Right renal pelvis (tissue), 4 donors: ENCODE results near the gene ADD1. TPM values are rescaled to one million over a fixed set of nuclear protein-coding genes. Genes with fewer than 3 reads are reported as not detected.

Source experiments
- DNase-seq, 4 donors: peaks; one replicate each; pipeline ENCODE4 v3.0.0-alpha.2; 2013; ENCODE audit warnings: low read depth in 4 of 4, low spot score in 3 of 4, missing footprints in 1 of 4
- polyA plus RNA-seq, 4 donors: library from polyadenylated mRNA; unstranded; fragments of 120-200 nt; gene quantifications; one replicate each; pipeline ENCODE4 v1.2.1, GENCODE V29; 2013; ENCODE audit not compliant: insufficient read length in 4 of 4

Gene ADD1
- polyA plus RNA-seq, 4 donors, result 245 to 259 (median 251) TPM

DNA sequence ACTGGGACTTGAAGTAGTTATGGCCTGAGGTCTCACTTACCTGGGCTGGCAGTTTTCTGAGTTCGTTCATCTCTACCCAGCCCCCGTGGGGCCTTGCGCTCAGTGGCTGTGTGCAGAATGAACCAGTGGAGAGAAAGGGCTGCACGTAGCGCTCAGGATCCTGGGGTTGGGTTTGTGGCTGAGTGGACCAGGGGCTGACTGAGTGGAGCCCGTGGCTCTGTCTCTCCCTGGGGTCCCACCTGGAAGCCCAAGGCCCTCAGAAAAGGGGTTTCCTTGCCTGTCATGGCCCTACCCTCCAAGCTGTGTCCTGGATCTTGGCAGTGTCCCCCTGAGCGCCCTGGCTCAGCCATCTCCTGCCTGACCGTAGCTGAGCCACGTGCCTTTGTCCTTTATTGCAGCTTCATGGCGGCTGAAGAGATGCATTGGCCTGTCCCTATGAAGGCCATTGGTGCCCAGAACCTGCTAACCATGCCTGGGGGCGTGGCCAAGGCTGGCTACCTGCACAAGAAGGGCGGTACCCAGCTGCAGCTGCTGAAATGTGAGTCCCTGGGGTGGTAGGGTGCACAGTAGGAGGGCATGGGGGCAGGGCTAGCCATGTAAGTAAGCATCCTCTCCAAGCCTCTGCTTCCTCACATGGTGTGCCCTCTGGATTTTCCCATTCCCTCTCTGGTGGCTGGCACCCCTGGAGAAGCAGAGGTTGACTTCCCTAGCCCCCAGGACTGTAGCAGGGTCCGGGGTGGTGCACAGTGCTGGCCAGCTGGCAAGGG lies 23.2 kb upstream of the ADD1 start:
- DNase-seq, result no peak

DNA sequence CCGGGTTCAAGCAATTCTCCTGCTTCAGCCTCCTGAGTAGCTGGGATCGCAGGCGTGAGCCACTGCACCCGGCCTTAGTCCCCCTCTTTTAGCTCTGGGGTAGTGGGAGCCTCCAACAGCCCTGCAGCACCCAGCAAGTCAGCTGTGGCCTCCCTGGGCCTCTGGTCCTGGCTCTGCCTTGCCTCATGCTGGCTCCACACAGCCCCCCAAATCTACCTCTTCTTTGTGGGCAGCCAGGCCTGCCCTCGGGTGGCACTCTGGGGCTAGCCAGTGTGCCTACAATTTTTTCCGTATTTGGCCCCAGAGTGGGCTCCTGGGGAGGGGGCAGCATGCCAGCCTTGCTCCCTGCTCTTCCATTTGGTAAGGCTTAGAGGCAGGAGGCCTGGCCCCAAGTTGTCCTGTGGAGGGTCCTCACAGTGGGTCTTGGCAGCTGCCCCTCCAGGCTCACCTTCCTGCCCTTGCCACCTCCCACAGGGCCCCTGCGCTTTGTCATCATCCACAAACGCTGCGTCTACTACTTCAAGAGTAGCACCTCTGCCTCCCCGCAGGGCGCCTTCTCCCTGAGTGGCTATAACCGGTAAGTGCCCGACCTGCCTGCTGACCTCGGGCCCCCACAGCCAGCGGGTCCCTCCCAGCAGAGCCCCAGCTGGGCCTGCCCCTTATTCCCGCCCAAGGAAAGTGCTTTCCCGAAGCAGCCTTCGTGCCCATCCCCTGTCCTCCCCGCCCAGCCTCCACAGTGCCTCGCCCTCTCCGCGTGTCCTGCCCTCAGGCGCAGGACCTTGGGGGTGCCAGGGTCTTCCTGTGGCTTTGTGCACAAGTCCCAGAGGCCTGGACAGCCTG lies 21.0 kb upstream of the ADD1 start:
- DNase-seq, result no peak

DNA sequence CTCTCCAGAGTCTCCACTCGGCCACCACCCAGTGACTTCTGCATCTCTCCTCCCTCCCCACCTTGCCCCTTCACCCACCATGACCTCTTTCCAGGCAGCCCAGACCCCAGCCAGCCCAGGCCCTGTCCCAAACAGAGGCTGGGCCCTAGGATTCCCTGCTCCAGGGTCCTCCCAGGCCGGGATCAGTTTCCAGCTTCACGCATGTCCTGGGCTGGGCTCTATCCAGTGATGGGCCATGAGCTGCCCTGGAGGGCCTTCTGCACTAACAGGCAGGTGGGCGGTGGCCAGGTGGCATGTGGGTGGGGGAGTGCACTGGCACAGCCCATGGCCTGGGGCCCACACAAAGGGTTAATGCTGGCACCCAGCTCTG lies 20.4 kb upstream of the ADD1 start:
- no peak for DNase-seq

DNA sequence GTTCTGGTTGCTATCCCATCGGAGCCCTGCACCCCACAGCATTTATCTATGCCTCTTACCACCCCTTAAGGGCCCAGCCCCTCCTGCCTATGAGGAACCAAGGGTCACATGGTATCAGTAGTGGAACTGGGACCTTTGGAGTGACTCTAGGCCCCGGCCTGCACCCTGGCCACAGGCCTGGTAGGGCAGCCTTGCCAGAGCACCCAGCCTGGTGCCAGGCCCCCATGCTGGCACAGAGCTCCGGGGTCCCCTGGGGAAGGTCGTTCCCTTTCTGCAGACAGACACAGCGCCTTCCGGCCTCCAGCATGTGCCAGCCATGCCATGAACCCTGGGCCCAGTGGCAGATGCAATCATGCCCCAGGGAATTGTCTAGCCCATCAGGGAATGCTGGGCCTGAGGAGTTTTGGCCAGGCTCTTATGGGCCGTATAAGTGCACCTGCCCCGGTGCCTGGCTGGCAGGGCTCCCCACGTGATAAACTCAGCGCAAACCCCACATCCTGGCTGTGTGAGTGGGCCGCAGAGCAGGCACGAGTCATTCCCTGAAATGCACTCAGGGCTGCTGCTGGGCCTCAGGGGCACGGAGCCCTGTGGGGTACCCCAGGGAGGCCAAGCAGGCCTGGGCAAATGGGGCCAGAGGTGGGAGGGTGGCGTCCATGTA lies 19.8 kb upstream of the ADD1 start:
- no peak for DNase-seq

DNA sequence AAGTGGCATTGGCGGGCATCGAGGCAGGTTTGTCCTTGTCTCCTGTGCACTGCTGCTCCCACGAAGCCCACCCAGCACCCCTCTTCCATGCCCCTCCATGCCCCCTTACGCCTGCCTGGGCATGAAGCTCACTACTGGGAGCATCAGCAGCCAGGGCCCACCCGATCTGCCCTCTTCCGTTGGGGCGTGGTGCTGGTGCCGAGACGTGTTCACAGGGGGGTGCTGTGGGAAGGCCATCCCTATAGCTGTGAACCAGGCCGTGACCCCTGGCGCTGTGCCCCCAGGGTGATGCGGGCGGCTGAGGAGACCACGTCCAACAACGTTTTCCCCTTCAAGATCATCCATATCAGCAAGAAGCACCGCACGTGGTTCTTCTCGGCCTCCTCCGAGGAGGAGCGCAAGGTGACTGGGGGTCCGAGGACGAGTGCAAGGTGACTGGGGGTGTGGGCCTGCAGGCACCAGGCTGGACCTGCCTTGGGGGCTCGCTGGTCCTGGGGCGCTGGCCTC lies 19.3 kb upstream of the ADD1 start:
- no peak for DNase-seq

DNA sequence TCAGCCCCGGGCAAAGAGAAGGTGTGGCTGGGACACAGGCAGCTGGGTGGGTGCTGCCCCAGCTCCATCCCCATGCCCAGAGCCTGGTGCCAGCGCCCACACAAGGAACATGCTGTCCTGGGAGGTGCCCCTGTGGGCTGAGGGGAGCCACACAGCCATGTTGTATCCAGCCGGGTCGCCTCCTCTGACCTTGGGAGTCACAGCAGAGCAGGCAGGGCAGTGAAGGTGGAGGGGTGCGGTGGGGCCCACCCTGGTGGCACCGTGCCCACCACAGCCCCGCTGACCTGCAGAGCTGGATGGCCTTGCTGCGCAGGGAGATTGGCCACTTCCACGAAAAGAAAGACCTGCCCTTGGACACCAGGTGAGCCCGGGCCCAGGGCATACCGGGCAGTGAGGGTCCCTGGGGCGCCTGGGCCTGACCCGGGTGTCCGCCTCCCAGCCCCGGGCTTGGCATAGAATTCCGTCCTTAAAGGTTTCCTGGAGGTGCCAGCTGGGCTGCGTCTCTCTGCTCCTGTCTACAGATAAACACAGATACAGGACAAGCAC lies 18.7 kb upstream of the ADD1 start:
- DNase-seq, result no peak

DNA sequence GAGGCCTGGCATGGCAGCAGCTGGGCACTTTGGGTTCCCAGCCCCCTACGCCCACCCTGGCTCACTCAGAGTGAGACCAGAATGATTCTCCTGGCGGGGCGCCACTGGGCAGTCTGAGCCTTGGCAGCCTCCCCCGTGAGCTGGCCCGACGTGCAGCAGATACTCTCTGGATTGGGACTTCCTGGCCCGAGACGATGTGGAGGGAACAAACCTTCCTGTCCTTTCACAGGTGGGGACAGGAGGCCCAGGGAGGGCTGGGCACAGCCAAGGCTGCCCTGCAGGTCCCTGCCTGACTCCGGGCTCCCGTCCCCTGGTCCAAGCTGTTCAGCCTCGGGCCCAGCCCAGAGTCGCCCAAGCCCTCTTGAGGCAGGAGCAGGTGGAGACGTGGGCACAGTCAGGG lies 17.9 kb upstream of the ADD1 start:
- no peak for DNase-seq

DNA sequence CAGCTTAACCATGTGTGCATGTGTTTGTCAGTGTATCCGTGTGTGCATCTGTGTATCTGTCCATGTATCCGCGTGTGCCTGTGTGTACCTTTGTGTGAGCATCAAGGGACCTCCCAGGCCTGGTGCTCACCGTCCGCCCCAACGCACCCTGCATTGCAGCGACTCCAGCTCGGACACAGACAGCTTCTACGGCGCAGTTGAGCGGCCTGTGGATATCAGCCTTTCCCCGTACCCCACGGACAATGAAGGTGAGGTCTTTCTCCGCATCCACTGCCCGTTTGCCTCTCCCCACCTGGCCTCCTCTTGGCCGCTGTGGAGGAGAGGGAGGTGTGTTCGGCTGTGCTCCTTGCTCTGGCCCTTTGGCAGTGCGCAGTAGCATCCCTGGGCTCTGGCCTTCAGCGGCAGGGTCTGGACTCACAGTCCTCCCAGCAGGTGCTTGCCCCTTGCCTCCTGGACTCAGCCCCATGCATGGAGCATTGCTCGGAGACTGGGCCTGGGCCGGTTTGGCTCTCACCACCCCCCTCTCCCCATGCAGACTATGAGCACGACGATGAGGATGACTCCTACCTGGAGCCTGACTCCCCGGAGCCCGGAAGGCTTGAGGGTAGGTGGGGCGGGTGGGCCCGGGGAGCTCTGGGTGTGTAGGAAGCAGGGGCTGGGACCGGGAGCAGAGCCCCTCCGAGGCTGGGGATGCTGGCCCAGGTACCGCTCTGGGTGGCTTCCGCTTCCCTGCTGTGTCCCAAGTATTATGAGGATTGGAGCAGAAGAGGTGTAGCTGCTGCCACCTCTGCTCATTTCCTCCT lies 16.4 kb upstream of the ADD1 start:
- DNase-seq, result no peak

DNA sequence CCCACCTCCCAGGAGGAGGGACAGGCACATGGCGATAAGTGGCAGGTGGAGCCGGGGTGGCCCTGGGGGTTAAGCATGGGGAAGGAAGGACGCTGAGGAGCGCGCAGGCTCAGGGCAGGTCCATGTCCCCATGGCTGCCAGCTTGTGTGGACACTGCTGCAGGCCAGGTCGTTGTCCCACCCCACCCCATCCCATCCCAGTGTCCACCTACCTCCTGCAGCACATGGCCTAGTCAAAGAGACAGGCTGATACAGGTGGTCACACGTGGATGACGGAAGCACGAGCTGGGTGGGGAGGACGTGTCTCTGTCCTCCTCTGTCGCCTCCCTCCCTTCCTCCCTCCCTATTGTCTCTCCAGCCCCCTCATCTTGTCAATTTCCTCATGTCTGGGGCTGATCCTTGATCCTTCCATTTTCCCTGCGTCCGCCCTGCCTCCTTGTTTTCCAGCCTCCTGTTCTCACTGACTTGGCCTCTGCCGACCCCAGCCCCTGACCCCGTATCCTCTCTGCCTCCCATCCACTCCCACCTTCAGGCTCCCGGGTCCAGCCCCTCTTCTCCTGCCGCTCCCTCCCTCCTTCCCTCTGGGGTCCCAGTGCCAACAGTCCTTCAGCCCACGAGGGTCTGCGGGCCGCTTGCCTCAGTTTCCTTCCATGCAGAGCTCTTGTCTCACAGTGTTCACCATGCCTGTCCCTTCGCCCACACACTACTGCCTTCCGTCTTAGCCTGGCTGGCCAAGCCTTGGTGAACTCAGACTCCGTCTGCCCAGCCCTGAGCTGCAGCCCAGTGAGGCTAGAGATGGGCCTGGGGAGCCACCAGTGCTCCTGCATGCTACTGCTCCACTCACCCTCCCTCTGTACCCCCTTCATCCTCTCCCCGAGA lies 15.5 kb upstream of the ADD1 start:
- no peak for DNase-seq

DNA sequence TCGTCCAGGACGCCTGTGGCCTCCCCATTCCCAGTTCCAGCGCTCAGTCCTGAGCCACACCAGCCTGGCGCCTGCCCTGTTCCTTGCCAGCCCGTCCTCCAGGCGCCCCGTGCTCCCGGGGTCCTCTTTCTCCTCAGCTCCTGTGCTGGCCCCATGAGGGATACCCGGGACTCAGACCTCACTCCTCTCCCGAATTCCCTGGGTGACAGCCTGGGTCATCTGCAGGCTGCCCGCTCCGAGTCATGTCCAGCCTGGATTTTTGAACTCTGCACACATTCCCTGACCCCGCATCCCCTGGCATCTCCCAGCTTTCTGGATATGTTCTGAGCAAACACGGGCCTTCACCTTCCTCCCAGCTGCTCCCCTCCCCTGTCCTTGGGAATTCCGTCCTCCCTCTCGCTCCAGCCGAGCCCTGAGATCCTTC lies 14.9 kb upstream of the ADD1 start:
- DNase-seq, result no peak

DNA sequence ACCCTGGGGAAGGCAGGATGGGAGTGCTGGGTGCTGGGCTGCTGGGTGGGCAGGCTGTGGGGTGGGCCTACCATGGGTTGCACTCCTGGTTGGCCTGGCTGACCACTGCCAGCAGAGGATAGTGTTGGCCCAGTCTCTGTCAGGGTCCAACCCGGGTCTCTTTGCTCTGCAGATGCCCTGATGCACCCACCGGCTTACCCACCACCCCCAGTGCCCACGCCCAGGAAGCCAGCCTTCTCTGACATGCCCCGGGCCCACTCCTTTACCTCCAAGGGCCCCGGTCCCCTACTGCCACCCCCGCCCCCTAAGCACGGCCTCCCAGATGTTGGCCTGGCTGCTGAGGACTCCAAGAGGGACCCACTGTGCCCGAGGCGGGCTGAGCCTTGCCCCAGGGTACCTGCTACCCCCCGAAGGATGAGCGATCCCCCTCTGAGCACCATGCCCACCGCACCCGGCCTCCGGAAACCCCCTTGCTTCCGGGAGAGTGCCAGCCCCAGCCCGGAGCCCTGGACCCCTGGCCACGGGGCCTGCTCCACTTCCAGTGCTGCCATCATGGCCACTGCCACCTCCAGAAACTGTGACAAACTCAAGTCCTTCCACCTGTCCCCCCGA lies 14.2 kb upstream of the ADD1 start:
- no peak for DNase-seq

DNA sequence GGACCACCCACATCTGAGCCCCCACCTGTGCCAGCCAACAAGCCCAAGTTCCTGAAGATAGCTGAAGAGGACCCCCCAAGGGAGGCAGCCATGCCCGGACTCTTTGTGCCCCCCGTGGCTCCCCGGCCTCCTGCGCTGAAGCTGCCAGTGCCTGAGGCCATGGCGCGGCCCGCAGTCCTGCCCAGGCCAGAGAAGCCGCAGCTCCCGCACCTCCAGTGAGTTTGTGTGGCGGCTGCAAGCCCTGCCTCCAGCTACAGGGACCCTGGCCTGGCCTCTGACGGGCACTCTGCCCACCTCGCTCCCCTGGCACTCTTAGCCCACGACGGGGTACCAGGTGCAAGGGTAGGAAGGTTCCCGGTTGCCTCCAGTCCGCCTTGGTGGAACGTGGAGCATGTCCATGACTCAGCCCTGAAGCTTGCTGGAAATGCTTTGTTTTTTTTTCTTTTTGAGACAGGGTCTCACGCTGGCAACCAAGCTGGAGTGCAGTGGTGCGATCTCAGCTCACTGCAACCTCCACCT lies 13.7 kb upstream of the ADD1 start:
- DNase-seq, result no peak

DNA sequence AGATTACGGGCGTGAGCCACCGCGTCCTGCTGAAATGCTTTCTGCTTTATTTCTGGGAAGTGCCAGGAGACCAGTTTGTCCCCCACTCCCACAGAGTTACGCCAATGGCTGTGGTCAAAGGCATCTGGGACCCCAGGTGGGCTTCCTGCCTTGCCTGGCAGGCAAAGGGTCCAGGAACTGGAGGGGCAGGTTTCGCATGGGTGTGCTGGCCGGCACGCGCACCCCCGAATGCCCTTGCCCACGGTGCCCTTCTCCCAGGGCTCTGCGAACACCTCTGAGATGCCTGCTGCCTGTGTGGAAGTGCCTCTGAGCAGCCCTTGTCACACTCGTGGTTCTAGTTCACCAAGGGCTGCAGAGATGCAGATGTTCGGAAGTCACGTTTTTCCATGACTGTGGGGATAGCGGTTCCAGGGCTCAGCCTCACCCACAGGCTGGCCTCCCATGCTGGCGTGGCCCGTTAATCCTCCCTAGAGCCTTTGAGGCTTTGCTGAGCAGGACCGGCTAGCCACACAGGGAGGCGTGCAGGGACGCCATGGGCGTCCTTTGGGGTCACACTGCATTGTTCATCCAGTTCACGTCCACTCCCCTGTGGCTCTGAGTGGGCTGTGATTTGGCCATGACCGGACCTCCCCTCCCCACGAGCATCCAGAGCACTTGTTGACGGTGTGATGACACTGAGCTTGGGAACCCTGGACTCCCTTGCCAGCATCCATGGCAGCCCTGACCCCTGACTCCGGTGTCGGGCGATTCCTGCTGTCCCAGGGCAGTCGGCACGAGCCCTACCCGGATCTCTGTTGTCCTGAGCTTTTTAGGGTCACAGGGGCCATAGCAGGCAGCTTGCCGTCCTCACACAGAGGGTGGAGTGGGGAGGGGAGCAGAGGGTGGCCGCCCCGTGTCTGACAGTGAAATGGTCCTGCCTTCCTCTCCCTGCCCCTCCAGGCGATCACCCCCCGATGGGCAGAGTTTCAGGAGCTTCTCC lies 12.7 kb upstream of the ADD1 start:
- DNase-seq, result no peak

DNA sequence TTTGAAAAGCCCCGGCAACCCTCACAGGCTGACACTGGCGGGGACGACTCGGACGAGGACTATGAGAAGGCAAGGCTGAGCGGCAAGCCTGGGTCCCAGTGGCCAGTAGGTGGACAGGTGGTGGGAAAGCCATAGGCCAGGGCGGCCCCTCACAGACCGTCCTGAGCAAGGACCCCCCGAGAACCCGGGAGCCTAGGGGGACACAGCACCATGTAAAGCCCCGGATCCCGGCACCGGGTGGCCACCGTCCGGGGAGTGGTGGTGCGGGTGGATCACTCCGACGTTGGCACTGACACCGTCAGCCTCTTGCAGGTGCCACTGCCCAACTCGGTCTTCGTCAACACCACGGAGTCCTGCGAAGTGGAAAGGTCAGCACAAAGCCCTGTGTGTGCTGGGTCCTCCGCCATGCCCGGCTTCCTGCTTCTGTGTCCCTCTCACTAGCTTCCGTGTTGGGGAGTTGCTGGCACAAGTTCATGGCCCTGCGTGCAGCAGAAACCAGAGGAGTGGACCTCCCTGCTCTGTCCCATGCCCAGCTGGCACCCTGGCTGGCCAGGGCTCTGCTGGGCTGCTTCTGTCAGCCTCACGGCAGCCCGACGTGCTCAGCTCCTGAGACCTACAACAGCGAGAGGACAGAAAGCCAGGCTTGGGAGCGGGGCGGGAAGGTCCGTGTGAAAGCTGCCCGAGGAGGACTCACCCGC lies 11.9 kb upstream of the ADD1 start:
- DNase-seq, result no peak

DNA sequence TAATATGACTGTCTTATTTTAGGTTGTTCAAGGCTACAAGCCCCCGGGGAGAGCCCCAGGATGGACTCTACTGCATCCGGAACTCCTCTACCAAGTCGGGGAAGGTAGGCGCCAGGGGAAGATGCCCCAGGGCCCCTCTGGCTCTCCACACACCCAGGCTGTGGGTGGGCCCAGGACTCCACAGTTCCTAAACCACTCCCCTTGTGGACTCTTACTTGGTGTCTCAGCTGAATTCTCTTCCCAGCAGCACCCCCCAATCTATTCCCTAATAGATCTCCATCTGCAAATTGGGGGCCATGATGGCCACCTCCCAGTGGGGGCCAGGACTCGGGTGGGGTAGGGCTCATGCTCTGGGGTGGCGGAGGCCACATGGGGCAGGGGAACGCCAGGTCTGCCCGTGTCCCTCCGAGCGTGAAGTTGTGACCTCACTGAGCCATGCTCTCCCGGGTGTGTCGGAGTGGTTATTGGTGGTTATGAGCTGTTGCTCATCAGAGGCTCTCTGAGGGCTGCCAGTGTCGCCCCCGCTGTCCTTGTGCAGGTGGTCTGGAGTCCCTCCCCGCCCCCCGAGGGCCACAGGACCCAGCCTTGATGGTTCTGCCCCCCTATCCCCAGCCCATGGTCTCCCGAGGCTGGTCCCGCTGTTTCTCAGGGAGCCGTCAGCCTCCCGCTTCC lies 11.2 kb upstream of the ADD1 start:
- no peak for DNase-seq

DNA sequence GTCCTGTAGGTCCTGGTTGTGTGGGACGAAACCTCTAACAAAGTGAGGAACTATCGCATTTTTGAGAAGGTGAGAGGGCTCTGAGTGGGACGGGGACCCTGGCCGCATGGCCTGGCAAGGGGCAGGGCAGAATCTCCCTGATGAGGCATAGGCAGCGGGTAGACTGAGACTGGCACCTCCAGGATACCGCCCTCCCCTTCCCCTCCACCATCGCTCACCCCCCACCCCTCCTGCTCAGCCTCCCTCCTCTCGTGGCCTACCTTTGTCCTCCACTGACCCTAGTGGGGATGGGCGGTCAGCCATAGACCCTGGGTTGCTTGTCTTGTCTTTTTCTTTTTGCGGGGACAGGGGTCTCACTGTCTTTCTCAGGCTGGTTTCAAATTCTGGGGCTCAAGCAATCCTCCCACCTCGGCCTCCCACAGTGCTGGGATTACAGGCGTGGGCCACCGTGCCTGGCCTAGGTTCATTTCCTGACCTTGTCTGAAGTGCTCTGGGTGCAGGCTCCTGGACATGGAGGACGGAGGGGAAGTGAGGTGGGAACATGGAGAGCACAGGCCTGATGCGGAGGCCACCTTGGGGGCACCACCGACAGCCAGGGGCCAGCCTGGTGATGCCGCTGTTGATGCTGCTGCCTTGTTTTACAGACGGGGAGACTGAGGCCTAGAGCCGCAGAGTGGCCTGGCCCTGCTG lies 10.5 kb upstream of the ADD1 start:
- no peak for DNase-seq
